ENCODE measurements around the gene HSBP1. TPM values are rescaled to one million over a fixed set of nuclear protein-coding genes. Genes with fewer than 3 reads are reported as not detected.

The HSBP1 gene
- total and polyA plus RNA-seq, 9 of the 15 experiments (the other 6 are each of a cell fraction or from before 2014, with no cell fraction given), result 84.9 to 677 (median 204) TPM

GRCh38 chr16:83802554-83803205, 5.1 kb upstream of the HSBP1 start:
- no peak overlapping the region for H3K27ac ChIP-seq (ENCODE audit: extremely low read depth, low read depth, low read length)
- intact Hi-C loops (cut with micrococcal nuclease) (no loop called here), in situ Hi-C loops (cut with MboI) (no loop called here)
- peaks cover 28 to 35% of the 10 kb centered on the region in 2 experiments for H3K27me3 ChIP-seq (ENCODE audit: control insufficient read depth in 2 of 2, insufficient read depth in 2 of 2, low read length in 2 of 2)
- H3K36me3 ChIP-seq (ENCODE audit: control insufficient read depth, insufficient read depth, low read length), result no peaks in the 10 kb centered on the region
- ChIA-PET CTCF (ENCODE audit: low intra/inter-chr PET ratio) (no interaction called here), POLR2A (no interaction called here)
- no peak overlapping the region for H2AFZ ChIP-seq (ENCODE audit: low read depth, low read length)
- H3K4me2 ChIP-seq (ENCODE audit: insufficient read depth, low read length), result no peak overlapping the region
- no peaks in the 10 kb centered on the region for H3K9me1 ChIP-seq (ENCODE audit: control insufficient read depth, insufficient read depth, low read length)
- no peaks in the 10 kb centered on the region for H3K9me3 ChIP-seq (replicated peaks; ENCODE audit: control insufficient read depth, insufficient read depth, low read depth, low read length)
- peaks cover 0 to 3% of the 10 kb centered on the region in 2 experiments; a peak in 3 of 5 replicates for H3K4me1 ChIP-seq (replicated peaks in 1 of 2; ENCODE audit: control insufficient read depth in 2 of 2, insufficient read depth in 2 of 2, low read length in 2 of 2)
- H3K4me3 ChIP-seq, result no peak overlapping the region
- no peak for DNase-seq (ENCODE audit: extremely low read depth in 1 of 4, low spot score in 3 of 4)
- no peak for ATAC-seq
- H3K79me2 ChIP-seq (ENCODE audit: control insufficient read depth, insufficient read depth, low read length), result no peaks in the 10 kb centered on the region
- no peak for FAIRE-seq
- no peak overlapping the region for H3K9ac ChIP-seq (ENCODE audit: insufficient read depth in 1 of 2, low read depth in 2 of 2, low read length in 2 of 2)
- H4K20me1 ChIP-seq (replicated peaks; ENCODE audit: control insufficient read depth, insufficient read depth, low read length), result no peaks in the 10 kb centered on the region
- WGBS (ENCODE audit: insufficient coverage, low coverage, missing lambda C conversion rate), result 1% methylated on average over 11 of the region's 11 CpGs
- no peak for TF ChIP-seq FOXK2 (conservative IDR thresholded peaks at IDR 0.05 in 1 of 2, IDR thresholded peaks at IDR 0.05 in 1 of 2; ENCODE audit: low read depth in 2 of 2)
- TF ChIP-seq SMARCE1 (IDR thresholded peaks at IDR 0.05), result no peak
- TF ChIP-seq SP1 (CRISPR knock-in tag; IDR thresholded peaks at IDR 0.05), result no peak
- TF ChIP-seq BACH1 (tag; IDR thresholded peaks at IDR 0.05), result no peak
- no peak for TF ChIP-seq SFPQ (IDR thresholded peaks at IDR 0.05; ENCODE audit: low read depth, low read length)
- TF ChIP-seq ZNF696 (CRISPR knock-in tag; conservative IDR thresholded peaks at IDR 0.05), result no peak
- no TSS peak for BruUV-seq (replicated peaks)

Data from K562 (cell line).